Stimulated activated CD8-positive, alpha-beta memory T cell treated with anti-CD3 and anti-CD28 coated beads, Interleukin-12 subunit alpha, Interleukin-12 subunit beta, amount 100 ng/mL, for 24 hours (primary cell): Measurements from ENCODE around the gene MRPL1.
"Not testable (repeated sequence)": the region's sequence is repeated elsewhere in the genome, so short reads cannot be mapped to it uniquely, and the experiment has no call there.

Source experiments
- DNase-seq: peaks from one replicate; pipeline ENCODE4 v3.0.0-alpha.2; 2020; ENCODE audit errors: extremely low read depth

MRPL1 gene

GRCh38 chr4:77982900-77983540 lies 120.4 kb downstream of the MRPL1 start:
- not testable (repeated sequence) for DNase-seq

- not testable (repeated sequence) for DNase-seq
Observed at GRCh38 chr4:77983612-77984311, 121.1 kb downstream of the MRPL1 start.

GRCh38 chr4:77989968-77990367 lies 127.3 kb downstream of the MRPL1 start:
- DNase-seq: no peak

GRCh38 chr4:77990456-77990855 lies 127.8 kb downstream of the MRPL1 start:
- DNase-seq: no peak

DNA sequence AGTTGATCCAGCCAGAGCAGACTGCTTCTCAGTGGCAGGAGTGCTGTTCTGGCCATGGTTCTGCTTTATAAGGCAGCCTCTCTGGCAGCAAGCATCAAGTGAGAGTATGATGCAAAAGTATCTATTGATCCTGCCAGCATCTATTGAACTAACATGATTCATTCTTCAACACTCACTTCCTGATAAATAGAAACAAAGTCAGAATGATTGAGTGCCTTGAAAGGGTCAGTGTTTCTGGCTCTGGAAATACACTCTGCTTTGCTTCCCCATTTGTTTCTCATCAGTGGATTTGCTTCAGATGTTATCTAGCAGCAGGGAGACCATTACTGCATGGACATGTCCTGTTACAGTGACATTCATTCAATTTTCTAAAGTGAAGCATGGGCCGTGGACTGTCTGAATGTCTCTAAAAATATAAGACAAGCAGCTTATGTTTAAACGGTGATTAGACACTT lies 128.3 kb downstream of the MRPL1 start:
- DNase-seq: no peak

GRCh38 chr4:77992581-77992980 lies 130.0 kb downstream of the MRPL1 start:
- no peak for DNase-seq

DNA sequence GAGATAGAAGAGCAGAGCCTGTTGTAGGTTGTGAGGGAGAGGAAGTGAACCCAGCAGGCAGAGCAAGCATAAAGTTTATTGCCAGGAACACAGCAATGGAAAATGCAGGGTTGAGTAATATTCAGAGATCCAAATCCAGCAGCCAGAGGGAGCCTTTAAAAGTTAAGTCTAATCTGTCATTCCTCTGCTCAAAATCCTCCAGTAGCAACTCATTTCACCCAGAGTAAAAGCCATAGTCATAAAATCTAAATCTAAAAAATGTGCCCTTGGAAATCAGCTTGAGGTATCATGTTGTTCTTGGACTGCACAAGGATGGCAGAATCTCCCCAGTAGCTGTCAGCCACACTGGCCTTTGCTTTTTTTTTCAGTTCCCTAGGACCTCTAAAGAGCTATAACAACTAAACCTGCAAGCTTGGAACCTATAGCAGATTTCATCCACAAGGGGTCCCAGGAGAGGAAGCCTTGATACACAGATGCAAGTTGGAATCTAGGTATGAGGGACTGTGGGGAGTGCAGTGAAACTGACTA lies 131.6 kb downstream of the MRPL1 start:
- DNase-seq: no peak

- DNase-seq: no peak
Observed at GRCh38 chr4:77996076-77996475, 133.4 kb downstream of the MRPL1 start.

DNA sequence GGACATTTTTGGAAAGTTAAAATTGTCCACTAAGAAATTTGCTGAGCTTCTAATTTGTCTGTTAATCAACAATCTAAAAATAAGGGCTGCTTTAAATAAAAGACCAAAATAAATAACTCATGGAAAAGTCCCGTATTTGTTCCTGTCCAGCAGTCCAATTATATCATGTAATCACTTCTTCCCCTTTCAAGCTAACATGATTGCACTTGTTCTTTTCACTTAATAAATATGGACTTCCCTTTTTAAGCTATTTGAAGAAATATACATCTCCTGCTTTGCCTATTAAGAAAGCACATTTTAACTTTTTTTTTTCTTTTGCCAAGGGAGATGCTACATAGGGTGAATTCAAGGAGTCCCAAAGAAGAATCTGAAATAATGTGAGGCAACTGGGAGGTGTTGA lies 138.9 kb downstream of the MRPL1 start:
- DNase-seq: no peak

GRCh38 chr4:78002260-78002659 lies 139.6 kb downstream of the MRPL1 start:
- no peak for DNase-seq
